Ovary (tissue), 3 donors: ENCODE measurements around the gene TOP1.

Experiments used
- CTCF ChIP-seq, 3 donors: fragments of 450-650 bp in 2 of 3; fragments of 200-600 bp in 1 of 3; IDR thresholded peaks; one replicate each; pipeline versions ENCODE4 v1.5.1 to v1.8.0; 2016 to 2022; ENCODE audit warnings: antibody characterized with exemption in 3 of 3, mild to moderate bottlenecking in 1 of 3
- POLR2A ChIP-seq: fragments of 450-650 bp; IDR thresholded peaks from one replicate; pipeline ENCODE4 v1.6.1; 2017; ENCODE audit warnings: antibody characterized with exemption, mild to moderate bottlenecking, moderate library complexity
- donor health status: DM: no; HTN: no; CAD: no.

DNA sequence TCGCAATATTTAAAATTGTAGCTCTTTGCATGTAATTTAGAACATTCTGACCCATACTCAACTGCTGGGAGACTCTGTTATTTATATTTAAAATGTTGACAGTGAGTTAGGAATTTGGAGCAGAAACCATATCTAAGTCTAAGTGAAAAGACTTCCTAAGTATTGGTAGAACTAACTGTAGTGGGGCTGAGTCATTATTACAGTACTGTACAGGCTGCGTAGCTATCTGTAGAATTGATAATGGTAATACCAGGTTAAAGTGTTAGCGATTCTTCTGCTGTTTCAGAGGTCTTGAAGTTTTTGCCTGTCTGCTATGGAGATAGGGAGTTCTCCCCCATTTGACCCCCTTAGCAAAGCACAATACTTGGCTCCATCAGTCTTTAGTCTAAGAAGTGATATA, 3.6 kb downstream of the TOP1 start:
- TF ChIP-seq POLR2A (no peak), CTCF (IDR thresholded peaks at IDR 0.05) (no peak)
